ENCODE measurements around the gene TMEM273.

The TMEM273 gene

DNA sequence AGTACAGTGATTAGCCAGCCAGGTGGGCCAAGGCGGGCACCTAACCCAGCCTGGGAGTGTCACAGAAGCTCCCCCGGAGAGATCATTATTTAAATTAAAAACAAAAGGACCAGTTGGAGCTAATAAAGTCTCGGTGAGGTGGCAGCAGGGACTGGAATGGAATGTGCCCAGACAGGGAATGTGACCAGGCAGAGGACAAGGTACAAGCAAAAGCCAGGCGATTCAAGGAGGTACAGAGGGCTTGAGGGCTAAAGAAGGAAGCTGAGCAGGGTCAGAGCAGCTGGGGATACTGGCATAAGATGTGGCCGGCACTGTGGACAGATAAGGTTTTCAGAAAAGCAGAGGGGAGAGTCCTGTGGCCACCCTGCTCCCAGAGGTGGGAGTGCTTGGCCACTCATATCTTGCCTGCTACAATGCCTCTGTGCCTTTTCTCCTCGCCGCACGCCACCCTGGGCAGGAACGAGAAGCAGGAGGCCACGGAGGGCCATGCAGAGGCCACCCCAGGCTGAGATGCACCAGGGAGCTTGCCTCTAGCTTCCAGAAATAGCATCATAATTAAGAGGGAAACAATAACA lies 13.2 kb downstream of the TMEM273 start:
- DNase-seq = no peak

- DNase-seq = no peak
Observed at GRCh38 chr10:49174261-49174925, 13.8 kb downstream of the TMEM273 start.

DNA sequence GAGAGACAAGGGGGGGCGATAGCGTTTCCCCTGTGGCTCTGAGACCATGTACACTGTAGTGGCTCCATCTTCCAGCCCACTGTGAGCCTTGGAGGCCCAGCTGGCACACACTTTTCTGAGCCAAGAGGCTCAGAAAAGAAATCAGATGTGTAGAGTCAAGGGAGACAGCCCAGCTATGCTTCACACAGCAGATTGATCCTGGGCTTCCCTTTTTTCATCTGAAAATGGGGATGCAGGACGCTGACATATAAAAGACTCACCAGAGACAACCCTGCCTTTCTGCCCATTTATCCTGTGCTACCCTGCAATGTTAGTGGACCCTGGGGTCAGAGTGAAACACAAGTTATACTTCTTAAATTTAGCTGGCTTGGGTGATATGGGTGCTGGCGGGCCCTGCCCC lies 14.3 kb downstream of the TMEM273 start:
- no peak for DNase-seq

GRCh38 chr10:49173201-49173772 lies 14.9 kb downstream of the TMEM273 start:
- no peak for DNase-seq

DNA sequence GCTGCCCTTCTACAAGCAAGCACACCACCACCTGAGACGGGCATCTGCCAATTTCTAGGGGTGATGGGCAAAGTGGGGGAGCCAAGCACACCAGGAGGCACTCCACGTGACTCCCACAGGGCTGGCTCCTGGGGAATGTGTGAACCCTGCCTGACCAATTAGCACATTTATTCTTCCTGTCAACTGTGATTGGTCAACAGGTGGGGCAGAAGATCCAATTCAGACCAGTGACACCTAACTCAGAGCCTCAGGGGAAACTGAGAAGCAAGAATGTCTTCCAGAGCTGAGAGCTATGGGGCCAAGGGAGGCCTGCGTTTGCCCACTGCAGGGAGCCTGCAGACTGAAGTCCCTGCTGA lies 15.4 kb downstream of the TMEM273 start:
- no peak for DNase-seq

- DNase-seq = no peak
Observed at GRCh38 chr10:49172061-49172776, 16.0 kb downstream of the TMEM273 start.

- no peak for DNase-seq
Observed at GRCh38 chr10:49171326-49172060, 16.7 kb downstream of the TMEM273 start.

DNA sequence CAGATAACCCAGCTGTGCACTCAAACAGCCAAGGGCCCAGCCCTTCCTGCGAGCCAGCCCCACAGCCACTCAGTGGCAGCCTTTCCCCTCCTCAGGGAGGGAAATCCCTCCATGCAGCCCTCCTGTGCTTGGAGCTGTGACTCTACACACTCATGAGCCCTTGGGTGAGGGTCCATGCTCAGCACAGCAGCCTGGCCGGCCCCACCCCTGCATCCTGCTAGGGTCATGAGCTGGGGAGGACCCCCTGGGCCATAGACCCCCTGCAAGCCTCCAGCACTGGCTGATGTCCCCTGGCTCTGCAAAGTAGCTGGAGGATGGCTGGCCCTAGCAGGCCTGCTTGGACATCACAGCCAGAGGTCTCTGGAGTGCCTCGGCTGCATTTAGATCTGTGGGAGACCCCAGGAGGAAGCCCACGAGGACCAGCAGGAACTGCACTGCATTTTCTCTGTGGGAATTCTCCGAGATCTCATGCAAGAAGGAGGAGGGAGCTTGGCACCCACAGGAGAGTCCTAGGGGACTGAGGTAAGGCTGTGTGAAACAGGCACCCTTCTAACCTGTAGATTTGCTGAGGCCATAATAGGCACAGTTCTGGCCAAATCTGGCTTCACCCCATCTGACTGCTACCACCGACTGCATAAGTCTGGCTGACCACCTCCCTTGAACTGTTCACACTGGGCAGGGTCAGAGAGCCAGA lies 17.4 kb downstream of the TMEM273 start:
- no peak for DNase-seq

DNA sequence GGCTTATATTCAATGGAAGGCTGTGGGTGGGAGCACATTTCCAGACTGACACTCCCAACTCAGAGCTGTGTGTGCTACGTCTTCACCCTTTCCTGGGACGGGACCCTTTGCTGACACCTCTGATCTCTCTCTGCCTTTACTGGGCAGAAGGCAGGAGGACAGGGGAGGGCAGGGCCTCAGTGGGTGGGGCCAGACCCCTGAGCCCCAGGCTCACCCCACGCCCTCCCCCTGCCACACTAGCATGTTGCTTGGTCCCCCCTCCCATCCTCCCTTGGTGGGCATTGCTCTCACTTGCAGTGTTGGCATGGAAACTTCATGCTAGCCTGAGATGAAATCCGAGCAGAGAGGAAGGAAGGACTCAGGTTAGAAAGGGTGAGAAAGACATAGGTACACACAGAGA lies 18.4 kb downstream of the TMEM273 start:
- no peak for DNase-seq

DNA sequence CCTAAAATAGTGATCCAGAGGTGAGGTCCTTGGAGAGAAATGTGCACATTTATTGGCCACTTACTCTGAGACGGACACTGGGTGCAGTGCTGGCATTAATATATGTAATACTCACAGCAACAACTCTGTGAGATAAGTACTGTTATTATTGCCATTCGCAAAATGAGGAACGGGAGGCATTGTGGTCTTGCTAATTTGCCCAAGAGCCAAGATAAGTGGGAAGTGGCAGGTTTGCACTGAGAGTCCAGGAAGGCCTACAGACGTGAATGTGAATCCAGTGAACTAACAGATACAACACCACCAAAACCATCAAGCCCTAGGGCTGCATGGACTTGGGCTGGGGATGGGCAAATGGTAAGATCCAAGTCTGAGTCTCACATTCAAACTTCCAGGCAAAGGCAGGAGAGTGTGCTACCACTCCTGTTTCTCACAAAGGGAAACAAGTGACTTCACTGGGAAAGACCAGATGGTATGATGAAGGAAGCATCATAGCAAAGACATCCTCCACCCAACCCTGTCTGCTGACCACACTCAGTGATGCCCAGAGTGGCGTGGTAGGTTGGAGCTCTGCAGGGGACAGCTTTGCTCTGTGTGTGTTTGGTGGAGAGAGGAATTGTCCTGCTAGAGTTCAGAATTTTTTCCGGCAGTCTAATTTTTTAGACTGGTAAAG lies 19.2 kb downstream of the TMEM273 start:
- no peak for DNase-seq

- DNase-seq = no peak
Observed at GRCh38 chr10:49168171-49168540, 20.0 kb downstream of the TMEM273 start.

- DNase-seq = no peak
Observed at GRCh38 chr10:49167425-49168170, 20.6 kb downstream of the TMEM273 start.

GRCh38 chr10:49166484-49167400 lies 21.4 kb downstream of the TMEM273 start:
- DNase-seq = no peak

GRCh38 chr10:49165821-49166483 lies 22.2 kb downstream of the TMEM273 start:
- DNase-seq = no peak

- DNase-seq = no peak
Observed at GRCh38 chr10:49165259-49165658, 22.9 kb downstream of the TMEM273 start.

DNA sequence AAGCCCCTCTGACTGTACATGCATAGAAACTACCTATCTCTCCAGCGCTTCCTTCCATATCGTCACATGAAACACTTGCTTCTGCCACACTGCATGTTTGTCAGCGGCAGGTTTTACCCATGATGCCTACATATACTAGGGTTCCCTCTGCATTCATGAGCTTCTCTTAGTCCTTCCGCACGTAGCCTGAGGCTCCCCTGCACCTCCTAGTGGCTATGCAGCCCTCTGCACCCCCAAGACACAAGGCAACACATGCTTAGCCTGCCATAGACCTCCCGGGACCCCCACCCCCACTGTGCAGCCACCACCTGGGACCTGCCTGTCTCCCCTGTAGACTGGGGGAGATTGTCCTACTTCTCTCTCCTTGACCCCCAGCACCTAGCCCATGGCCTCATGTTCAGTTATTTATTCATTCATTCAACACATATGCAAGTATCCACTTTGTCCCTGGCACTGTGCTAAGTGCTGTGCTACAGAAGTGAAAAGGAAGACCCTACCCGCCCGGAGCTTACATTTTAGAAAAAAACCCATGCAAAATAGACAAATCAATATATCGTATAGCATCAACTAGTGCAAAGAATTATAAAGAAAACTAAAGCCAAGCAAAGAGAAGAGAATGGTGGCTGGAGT lies 23.5 kb downstream of the TMEM273 start:
- DNase-seq = no peak

- no peak for DNase-seq
Observed at GRCh38 chr10:49163741-49164140, 24.4 kb downstream of the TMEM273 start.

- no peak for DNase-seq
Observed at GRCh38 chr10:49162761-49163310, 25.4 kb downstream of the TMEM273 start.

DNA sequence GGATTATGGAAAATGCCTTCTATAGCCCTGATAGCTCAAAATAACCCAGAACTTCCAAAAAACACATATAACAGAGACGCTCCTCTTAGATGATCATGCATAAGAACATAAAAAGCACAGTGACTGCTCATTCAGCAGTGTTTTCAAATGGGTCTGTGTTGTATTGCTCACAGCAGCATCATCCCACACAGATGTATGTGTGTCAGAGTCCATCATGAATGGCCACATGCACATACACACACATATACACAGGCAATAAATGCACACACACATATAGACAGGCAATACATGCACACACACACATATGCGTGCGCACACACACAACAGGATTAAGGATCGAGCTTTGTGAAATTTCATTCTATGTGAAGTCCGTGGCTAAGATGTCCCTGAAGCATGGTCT lies 26.1 kb downstream of the TMEM273 start:
- DNase-seq = no peak

Measured in stimulated activated CD4-positive, alpha-beta T cell treated with anti-CD3 and anti-CD28 coated beads, Interleukin-12 subunit alpha, Interleukin-12 subunit beta, amount 100 ng/mL, for 4 hours (primary cell).